GM23338 (cell line): ENCODE results near the gene ADAMTS14. TPM values are rescaled to one million over a fixed set of nuclear protein-coding genes. Genes with fewer than 3 reads are reported as not detected.

Experiments used
- ATAC-seq: fragments of 200-7000 bp; cut with Tn5 transposase; 3 replicates; pipeline ENCODE4 v1.9.1; 2020
- DNase-seq: peaks from one replicate; pipeline ENCODE4 v3.0.0-alpha.2; 2015; ENCODE audit warnings: low spot score
- H2AFZ ChIP-seq: fragments of 200-600 bp; sonication (generic); 2 replicates; pipeline ENCODE4 v1.8.0; 2016; ENCODE audit warnings: antibody characterized with exemption, mild to moderate bottlenecking, moderate library complexity
- H3F3A ChIP-seq: fragments of 200-600 bp; sonication (generic); replicated peaks from 2 replicates; pipeline ENCODE4 v1.8.0; 2017; ENCODE audit warnings: antibody characterized with exemption, mixed run types, low read depth
- H3K27ac ChIP-seq: fragments of 200-600 bp; sonication (generic); 2 replicates; pipeline ENCODE4 v1.6.1; 2016; ENCODE audit warnings: low read depth
- H3K27me3 ChIP-seq: fragments of 200-600 bp; sonication (generic); 2 replicates; pipeline ENCODE4 v1.8.0; 2016; ENCODE audit warnings: mild to moderate bottlenecking, mixed run types, moderate library complexity; ENCODE audit not compliant: insufficient read depth
- H3K36me3 ChIP-seq: fragments of 200-600 bp; sonication (generic); 2 replicates; pipeline ENCODE4 v1.8.0; 2016; ENCODE audit warnings: mild to moderate bottlenecking; ENCODE audit not compliant: insufficient read depth
- H3K4me1 ChIP-seq: fragments of 200-600 bp; sonication (generic); 2 replicates; pipeline ENCODE4 v1.8.0; 2016; ENCODE audit warnings: mild to moderate bottlenecking, moderate library complexity; ENCODE audit not compliant: insufficient read depth
- H3K4me2 ChIP-seq: fragments of 200-600 bp; sonication (generic); 2 replicates; pipeline ENCODE4 v1.7.1; 2017; ENCODE audit warnings: mixed run types
- H3K4me3 ChIP-seq: fragments of 200-600 bp; sonication (generic); 2 replicates; pipeline ENCODE4 v1.6.1; 2016; ENCODE audit warnings: mixed run types
- H3K79me2 ChIP-seq: fragments of 200-600 bp; sonication (generic); replicated peaks from 2 replicates; pipeline ENCODE4 v1.8.0; 2017; ENCODE audit warnings: mild to moderate bottlenecking; ENCODE audit not compliant: insufficient read depth
- H3K9me2 ChIP-seq: fragments of 200-600 bp; sonication (generic); 2 replicates; pipeline ENCODE4 v1.8.0; 2017; ENCODE audit not compliant: insufficient read depth
- H4K20me1 ChIP-seq: fragments of 200-600 bp; sonication (generic); replicated peaks from 2 replicates; pipeline ENCODE4 v1.8.0; 2017; ENCODE audit warnings: mild to moderate bottlenecking; ENCODE audit not compliant: insufficient read depth
- H3K27ac Mint-ChIP-seq: 2 replicates; pipeline ENCODE4 v1.8.0; 2020; ENCODE audit warnings: inconsistent platforms, mild to moderate bottlenecking, moderate library complexity, mixed read lengths
- H3K27me3 Mint-ChIP-seq: 3 replicates; pipeline ENCODE4 v1.8.0; 2022; ENCODE audit warnings: low read depth, mild to moderate bottlenecking, moderate library complexity, mixed read lengths, inconsistent platforms; ENCODE audit not compliant: insufficient read depth, poor library complexity
- H3K36me3 Mint-ChIP-seq: 3 replicates; pipeline ENCODE4 v1.8.0; 2021; ENCODE audit warnings: low read depth, mild to moderate bottlenecking, inconsistent platforms, moderate library complexity, mixed read lengths
- H3K4me1 Mint-ChIP-seq: 3 replicates; pipeline ENCODE4 v1.8.0; 2020; ENCODE audit warnings: mild to moderate bottlenecking, inconsistent platforms, mixed read lengths
- H3K4me3 Mint-ChIP-seq: 3 replicates; pipeline ENCODE4 v1.8.0; 2021; ENCODE audit warnings: moderate library complexity, mild to moderate bottlenecking, inconsistent platforms, mixed read lengths
- H3K9me3 Mint-ChIP-seq: 3 replicates; pipeline ENCODE4 v1.8.0; 2020; ENCODE audit warnings: moderate library complexity, mild to moderate bottlenecking, inconsistent platforms, mixed read lengths
- CREB1 ChIP-seq: fragments of 250-450 bp; sonication (Bioruptor Pico); IDR thresholded peaks from 2 replicates; pipeline ENCODE4 v1.5.0; 2020; ENCODE audit warnings: low read depth, mild to moderate bottlenecking, moderate library complexity
- EZH2 ChIP-seq: fragments of 200-600 bp; sonication (generic); IDR thresholded peaks from one replicate; pipeline ENCODE4 v1.8.0; 2017; ENCODE audit warnings: antibody characterized with exemption, mild to moderate bottlenecking, low read depth; ENCODE audit not compliant: unreplicated experiment
- EZH2phosphoT487 ChIP-seq: fragments of 200-600 bp; sonication (generic); IDR thresholded peaks from one replicate; pipeline ENCODE4 v1.8.1; 2018; ENCODE audit warnings: antibody characterized with exemption; ENCODE audit not compliant: unreplicated experiment
- JUNB ChIP-seq: IDR thresholded peaks from one replicate; pipeline ENCODE4 v1.6.1; 2016; ENCODE audit warnings: antibody characterized with exemption; ENCODE audit not compliant: unreplicated experiment
- NANOG ChIP-seq: IDR thresholded peaks from 2 replicates; pipeline ENCODE4 v1.6.1; 2016; ENCODE audit warnings: antibody characterized with exemption, borderline replicate concordance
- POLR2AphosphoS5 ChIP-seq: IDR thresholded peaks from 2 replicates; pipeline ENCODE4 v1.6.1; 2016; ENCODE audit warnings: antibody characterized with exemption, low read depth
- REST ChIP-seq: IDR thresholded peaks from one replicate; pipeline ENCODE4 v1.6.1; 2018; ENCODE audit warnings: antibody characterized with exemption; ENCODE audit not compliant: unreplicated experiment
- STAT1 ChIP-seq: IDR thresholded peaks from one replicate; pipeline ENCODE4 v1.6.1; 2016; ENCODE audit warnings: antibody characterized with exemption; ENCODE audit not compliant: unreplicated experiment
- polyA plus RNA-seq: library from polyadenylated mRNA; unstranded; fragments of >200 nt; fragmentation: Nextera tagmentation; extraction: Ambion mirVana; gene quantifications from 2 replicates; pipeline ENCODE4 v1.2.1, GENCODE V29; 2016
- total RNA-seq: library from RNA; depleted of rRNA; stranded (reverse); fragments of >200 nt; shearing (Covaris generic); gene quantifications from 2 replicates; pipeline ENCODE4 v1.2.3, GENCODE V29; 2014
- TF ChIP-seq, protein P1 (sequence below), 2 experiments: fragments of 200-600 bp in 1 of 2; sonication (generic) in 1 of 2; conservative IDR thresholded peaks; 2 replicates each; pipeline versions ENCODE4 v1.5.1 to v1.6.1; 2016 to 2017; ENCODE audit warnings: antibody characterized with exemption in 2 of 2, low read depth in 2 of 2, mild to moderate bottlenecking in 2 of 2, moderate library complexity in 1 of 2

ADAMTS14 gene
- total and polyA plus RNA-seq, 2 experiments from 2014 or later = 1.9 to 2.1 TPM

- TF ChIP-seq REST = no peak
- no peak for TF ChIP-seq CREB1 (CRISPR knock-in tag)
Measured at GRCh38 chr10:70728328-70728727, 56.0 kb downstream of the ADAMTS14 start (continued).

DNA sequence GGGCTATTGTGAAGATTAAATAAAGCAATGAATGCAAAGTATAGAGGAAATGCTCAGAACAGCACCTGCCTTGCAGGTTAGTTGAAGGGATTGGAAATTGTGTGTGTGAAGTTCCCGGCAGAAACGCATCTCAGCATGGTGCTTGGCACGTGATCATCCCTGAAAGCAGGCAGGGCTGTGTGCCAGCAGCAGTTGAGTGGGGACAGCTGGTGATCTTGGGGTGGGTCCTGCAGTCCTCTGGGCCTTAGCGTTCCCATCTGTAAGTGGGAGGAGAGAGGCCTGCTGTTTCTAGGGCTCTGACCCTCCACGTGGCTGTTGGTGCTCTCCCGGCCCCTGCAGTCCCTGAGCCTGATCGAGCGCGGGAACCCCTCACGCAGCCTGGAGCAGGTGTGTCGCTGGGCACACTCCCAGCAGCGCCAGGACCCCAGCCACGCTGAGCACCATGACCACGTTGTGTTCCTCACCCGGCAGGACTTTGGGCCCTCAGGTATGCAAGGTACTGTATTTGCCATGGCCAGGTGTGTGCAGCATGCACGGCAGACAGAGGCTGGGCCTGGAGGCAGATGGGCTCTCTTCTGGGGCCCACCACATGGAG, 57.6 kb downstream of the ADAMTS14 start:
- peaks cover 2% of the 10 kb centered on the region; the same call in 1 of the 3 replicates for H3K9me3 Mint-ChIP-seq
- peaks cover 17% of the 10 kb centered on the region for H3K27me3 Mint-ChIP-seq
- H3K36me3 Mint-ChIP-seq = peaks cover 3% of the 10 kb centered on the region; the same call in 1 of the 3 replicates
- Histone ChIP-seq H3K4me1 (no peaks in the 10 kb centered on the region), H3K4me2 (no peak overlapping the region), H3K9me2 (no peaks in the 10 kb centered on the region), H2AFZ (no peak overlapping the region), H3K4me3 (no peak overlapping the region), H3K27ac (no peak overlapping the region), H3F3A (no peaks in the 10 kb centered on the region), H3K36me3 (no peaks in the 10 kb centered on the region), H4K20me1 (no peaks in the 10 kb centered on the region), H3K79me2 (no peaks in the 10 kb centered on the region), H3K27me3 (no peaks in the 10 kb centered on the region)
- peaks cover 12% of the 10 kb centered on the region for H3K4me1 Mint-ChIP-seq
- no peak overlapping the region for H3K27ac Mint-ChIP-seq
- TF ChIP-seq POLR2AphosphoS5 (no peak), CREB1 (CRISPR knock-in tag) (no peak), STAT1 (no peak), JUNB (no peak), REST (no peak), EZH2phosphoT487 (no peak), EZH2 (no peak), NANOG (no peak)
- TF ChIP-seq, protein P1, sequence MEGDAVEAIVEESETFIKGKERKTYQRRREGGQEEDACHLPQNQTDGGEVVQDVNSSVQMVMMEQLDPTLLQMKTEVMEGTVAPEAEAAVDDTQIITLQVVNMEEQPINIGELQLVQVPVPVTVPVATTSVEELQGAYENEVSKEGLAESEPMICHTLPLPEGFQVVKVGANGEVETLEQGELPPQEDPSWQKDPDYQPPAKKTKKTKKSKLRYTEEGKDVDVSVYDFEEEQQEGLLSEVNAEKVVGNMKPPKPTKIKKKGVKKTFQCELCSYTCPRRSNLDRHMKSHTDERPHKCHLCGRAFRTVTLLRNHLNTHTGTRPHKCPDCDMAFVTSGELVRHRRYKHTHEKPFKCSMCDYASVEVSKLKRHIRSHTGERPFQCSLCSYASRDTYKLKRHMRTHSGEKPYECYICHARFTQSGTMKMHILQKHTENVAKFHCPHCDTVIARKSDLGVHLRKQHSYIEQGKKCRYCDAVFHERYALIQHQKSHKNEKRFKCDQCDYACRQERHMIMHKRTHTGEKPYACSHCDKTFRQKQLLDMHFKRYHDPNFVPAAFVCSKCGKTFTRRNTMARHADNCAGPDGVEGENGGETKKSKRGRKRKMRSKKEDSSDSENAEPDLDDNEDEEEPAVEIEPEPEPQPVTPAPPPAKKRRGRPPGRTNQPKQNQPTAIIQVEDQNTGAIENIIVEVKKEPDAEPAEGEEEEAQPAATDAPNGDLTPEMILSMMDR (conservative IDR thresholded peaks at IDR 0.05; ENCODE audit: low read depth in 2 of 2) = no peak
- no peak overlapping the region for H3K4me3 Mint-ChIP-seq
- ATAC-seq = peak; percentile 40
- no peak for DNase-seq
